HL-60 (cell line): ENCODE results near the gene ZNF234.

Source experiments
- CTCF ChIP-seq: IDR thresholded peaks from one replicate; pipeline ENCODE4 v1.5.1; 2011; ENCODE audit warnings: low read length, control low read depth, inconsistent platforms; ENCODE audit not compliant: insufficient read depth
- POLR2AphosphoS5 ChIP-seq: IDR thresholded peaks from 2 replicates; pipeline ENCODE4 v1.6.1; 2012; ENCODE audit warnings: low read depth

DNA sequence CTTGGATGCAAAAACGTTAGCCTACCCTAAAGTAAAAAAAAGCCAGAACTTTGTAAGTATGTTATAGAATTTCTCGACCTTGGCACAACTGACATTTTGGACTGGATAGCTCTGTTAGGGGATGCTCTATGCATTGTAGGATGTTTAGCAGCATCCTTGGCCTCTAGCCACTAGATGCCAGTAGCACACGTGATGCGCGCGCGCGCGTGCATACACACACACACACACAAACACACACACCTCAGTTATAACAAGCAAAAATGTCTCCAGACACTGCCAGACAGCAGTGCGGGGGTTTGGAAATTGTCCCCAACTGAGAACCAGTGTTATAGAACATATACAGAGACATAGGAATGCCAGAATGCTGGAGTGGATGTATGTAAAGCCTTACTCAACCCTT is 40.8 kb downstream of the ZNF234 start:
- no peak for TF ChIP-seq CTCF
- TF ChIP-seq POLR2AphosphoS5 = no peak
